Limb (tissue), 2 donors: ENCODE results near the gene MAP2K5.

ENCODE experiments used
- DNase-seq, 2 donors: peaks; one replicate each; pipeline ENCODE4 v3.0.0-alpha.2; 2016; ENCODE audit errors: extremely low spot score in 2 of 2

MAP2K5 gene

GRCh38 chr15:67779549-67780111 is 237.1 kb downstream of the MAP2K5 start:
- no peak for DNase-seq

DNA sequence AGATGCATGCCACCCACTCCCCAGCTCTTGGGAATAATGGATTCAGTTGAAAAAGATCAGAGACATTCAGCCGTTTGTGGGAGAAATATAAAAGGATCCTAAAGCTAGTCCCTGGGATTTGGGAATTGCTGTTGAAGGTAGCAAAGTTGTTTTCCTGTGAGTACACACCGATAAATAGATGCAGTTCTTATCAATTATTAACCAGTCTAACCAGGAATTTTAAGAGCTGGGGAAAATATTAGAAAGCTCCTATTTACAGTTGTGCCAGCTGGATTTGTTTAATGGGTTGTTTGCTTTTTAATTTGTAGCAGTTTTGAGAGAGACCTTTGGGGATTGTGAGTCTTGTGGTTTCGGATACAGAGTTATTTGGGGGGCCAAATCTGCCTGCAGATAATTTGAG is 238.6 kb downstream of the MAP2K5 start:
- no peak for DNase-seq

DNA sequence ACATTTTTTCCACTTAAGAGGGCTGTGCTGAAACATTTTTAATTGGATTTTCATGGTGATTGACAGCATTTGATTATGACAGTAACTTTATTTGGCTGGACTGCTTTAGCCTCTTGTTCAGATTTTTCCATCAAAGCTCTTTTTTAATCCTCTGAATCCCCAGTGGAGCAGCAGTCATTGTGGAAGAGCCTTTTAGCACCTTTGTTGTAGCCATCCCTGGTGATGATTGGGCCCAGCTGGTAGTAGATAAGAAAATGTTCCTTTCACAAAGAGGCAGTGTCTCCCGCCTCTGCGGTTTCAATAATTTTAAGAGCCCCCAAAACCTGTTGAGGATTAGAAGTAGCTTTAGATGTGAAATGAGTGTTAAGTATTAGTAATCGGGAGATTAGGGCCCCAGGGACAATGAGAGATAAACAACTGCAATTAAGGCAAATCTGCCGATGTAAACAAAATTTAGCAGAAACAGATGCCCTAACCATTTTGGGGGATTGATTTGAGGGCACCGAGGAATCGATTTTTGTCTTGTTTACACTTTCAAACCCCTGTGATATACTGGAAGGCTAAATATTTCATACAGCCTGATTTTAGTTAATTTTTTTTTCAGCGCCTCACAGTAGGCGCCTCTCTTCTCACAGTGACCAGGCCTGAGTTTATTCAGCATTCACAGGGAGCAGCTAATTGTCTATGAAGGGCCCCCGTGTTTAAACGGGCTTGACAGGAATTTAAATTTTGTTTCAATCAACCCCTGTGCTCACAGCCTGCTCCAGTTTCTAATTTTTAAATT is 239.6 kb downstream of the MAP2K5 start:
- DNase-seq = no peak

GRCh38 chr15:67782691-67782991 is 240.1 kb downstream of the MAP2K5 start:
- no peak for DNase-seq

GRCh38 chr15:67783303-67783702 is 240.8 kb downstream of the MAP2K5 start:
- DNase-seq = no peak

DNA sequence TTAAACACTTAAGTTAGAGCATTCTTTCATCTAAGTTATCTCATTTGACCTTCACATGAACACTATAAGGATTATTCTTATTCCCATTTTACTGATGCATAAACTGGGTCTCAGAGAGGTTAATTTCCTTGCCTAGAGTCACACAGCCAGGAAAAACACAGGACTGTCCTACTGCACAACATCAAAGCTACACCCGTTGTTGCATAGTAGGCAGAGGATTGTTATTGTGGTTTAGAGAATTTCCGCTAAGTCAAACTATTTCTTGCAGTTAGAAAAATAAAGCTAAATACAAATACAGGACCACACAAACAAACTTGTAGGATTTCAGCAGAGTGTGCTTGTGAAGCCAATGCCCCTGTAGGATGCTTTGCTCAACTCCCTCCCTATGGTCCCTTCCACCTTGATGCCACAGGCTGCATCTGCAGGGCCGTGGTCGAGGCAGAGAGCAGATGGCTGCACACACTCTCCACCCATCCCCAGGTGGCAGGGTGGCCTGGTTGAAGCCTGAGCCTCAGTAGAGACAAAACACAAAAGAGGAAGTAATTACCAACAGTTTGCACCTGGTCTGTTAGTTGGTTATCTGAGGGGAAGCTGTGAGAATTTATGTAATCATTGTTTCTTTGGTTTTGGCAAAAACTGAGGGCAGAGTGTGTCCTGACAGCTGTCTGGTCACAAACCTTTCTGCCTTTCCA is 241.7 kb downstream of the MAP2K5 start:
- DNase-seq = no peak

DNA sequence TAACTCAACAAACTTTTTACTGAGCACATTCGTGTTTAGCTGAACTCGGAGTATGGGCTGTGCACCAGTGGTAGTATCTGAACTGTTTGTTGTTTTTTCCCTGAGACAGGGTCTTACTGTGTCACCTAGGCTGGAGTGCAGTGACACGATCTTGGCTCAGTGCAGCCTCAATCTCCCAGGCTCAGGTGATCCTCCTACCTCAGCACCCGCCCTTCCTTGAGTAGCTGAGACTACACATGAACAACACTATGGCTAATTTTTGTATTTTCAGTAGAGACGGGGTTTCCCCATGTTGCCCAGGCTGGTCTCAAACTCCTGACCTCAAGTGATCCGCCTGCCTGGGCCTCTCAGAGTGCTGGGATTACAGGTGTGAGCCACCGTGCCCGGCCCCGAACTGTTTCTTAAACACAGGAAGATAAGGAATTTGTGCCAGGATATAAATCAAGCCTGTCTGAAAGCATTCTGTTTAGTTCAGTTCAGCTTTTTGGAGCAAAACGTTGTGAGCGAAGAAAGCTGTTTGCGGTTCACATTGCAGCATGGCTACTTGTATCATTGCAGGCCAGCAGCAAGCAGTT is 242.4 kb downstream of the MAP2K5 start:
- DNase-seq = no peak

- DNase-seq = no peak
Observed at GRCh38 chr15:67785431-67785830, 242.9 kb downstream of the MAP2K5 start.

DNA sequence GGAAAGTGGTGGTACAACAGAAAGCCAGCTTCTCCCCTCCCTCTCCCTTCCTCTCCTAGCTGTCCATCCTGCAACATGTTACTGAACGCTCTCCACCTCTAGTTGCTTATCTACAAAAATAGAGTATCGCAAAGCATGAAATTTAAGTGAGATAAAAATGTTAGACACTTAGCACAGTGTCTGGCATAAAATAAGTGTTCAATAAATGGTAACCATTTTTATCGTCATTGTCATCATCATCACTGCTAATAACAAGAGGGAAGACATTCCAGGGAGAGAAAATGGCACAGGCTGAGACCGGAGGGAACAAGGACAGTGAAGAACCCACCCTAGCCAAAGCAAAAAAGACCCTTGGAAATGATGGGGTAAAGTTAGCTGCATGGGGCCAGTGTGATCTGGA is 244.1 kb downstream of the MAP2K5 start:
- DNase-seq = no peak

DNA sequence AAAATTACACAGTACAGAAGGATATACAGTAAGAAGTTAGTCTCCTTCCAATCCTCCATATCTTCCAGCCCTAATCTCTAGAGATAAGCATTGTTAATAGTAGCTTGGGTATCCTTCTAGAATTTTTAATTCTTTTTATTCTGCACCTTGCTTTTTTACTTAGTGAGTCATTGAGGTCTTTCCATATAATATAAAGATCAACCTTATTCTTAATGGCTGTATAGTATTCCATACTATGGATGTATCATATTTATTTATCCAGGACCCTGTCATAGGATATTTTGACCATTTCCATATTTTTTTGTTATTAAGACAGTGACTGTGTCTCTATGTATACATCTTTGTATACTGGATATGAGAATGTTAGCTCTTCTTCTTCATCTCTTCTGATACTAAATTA is 246.5 kb downstream of the MAP2K5 start:
- no peak for DNase-seq

GRCh38 chr15:67790610-67791319 is 248.3 kb downstream of the MAP2K5 start:
- no peak for DNase-seq

- DNase-seq = no peak
Observed at GRCh38 chr15:67792250-67792942, 249.9 kb downstream of the MAP2K5 start.

DNA sequence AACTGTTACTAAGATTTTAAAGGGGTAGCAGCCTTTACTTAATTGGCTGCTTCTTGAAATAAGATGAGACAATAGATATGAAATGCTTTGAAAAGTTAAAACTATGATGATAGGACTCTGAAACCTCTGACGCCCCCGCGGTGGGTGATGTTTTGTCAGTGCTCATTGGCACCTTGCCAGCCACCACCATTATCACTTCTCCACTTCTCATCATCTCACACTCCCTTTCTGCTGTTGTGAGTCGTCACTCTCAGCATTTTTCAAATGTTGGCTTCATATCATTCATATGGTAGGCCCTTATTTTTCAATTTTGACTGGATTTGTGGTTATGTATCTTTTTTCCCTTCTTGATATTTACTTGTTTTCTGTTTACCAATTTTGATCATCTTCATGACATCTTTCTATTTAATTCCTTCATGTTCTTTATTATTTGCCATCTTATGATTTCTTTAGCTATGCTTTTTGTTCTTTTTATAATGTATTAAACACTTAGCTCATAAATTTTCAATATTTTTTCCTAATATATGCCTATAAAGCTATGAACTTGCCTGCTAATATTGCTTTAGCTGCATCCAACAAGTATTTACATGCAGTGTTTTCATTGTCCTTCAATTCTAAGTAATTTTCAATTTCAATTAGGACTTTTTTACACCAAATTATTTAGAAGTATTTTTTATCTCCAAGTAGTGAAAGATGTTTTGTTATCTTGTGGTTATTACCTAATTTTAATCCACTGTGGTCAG is 252.5 kb downstream of the MAP2K5 start:
- DNase-seq = no peak

- peak in 1 of 2 donors; percentile 14 for DNase-seq
Observed at GRCh38 chr15:67796196-67797127, 254.0 kb downstream of the MAP2K5 start.

DNA sequence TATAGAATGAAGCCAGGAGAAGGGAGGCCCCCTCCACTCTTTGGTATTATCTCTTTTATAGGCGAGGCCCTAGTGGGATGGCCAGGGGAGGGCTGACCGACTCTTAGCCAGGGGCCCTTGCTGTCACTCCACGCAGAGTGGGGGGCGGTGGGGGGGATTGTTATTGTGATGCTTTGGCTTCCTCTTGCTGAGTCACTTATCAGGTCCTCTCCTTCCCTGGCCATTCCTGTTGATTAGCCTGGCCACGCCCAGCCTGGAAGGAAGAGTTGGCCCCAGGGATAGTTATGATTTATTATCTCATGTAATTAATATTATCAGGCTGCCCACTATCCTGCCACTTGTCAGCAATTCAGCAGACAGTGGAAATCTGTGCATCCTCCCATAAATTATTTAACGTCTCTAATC is 257.3 kb downstream of the MAP2K5 start:
- no peak for DNase-seq

GRCh38 chr15:67801142-67801541 is 258.6 kb downstream of the MAP2K5 start:
- no peak for DNase-seq

DNA sequence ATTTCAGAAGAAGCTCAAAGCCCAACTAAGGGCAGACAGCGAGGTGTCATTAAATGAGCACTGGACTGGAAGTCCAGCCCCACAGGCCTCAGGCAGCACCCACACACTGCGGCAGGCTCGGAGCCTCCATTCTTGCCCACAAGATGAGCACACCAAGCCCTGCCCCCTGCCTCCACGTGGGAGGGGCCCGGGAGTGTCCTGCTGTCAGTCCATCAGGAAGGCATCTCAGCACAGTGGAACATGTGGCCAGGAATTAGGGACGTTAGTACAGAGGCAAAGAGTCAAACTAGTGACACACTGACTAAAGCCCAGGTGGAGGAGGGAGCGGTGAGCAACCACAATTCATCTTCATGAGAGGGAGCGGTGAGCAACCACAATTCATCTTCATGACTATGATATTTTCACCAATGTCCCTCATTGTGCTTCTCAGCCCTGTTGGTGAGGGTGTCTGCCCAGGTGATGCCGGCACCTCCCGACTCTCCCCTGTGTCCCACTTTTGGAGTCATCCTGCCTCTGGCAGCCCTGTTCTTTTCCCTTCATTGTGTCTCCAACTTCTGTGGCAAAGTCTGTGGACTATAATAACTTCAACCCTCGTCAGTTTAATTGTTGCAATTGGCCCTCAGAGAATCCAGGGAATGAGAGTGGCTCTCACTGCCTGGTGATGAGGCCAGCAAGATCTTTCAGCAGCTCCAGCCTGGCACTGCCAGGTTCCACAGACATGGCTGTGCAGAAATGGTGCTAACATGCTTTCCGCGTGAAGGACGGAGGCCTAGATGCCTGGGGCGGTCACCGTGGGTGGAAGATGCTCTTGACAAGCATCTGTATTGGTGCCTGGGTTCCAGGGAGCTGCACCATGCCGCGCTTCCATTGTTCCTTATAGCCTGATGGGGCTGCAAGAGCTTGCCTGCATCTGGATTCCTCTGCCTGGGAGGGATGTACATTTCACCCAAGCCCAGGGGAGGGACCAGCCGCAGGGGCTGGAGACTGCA is 259.7 kb downstream of the MAP2K5 start:
- DNase-seq = peak in 1 of 2 donors; percentile 21

GRCh38 chr15:67803299-67803698 is 260.8 kb downstream of the MAP2K5 start:
- DNase-seq = peak in 1 of 2 donors; percentile 21
